ENCODE results near the gene PHF21B. TPM values are rescaled to one million over a fixed set of nuclear protein-coding genes. Genes with fewer than 3 reads are reported as not detected.

Gene PHF21B
- total RNA-seq, 1 donor, result not detected

DNA sequence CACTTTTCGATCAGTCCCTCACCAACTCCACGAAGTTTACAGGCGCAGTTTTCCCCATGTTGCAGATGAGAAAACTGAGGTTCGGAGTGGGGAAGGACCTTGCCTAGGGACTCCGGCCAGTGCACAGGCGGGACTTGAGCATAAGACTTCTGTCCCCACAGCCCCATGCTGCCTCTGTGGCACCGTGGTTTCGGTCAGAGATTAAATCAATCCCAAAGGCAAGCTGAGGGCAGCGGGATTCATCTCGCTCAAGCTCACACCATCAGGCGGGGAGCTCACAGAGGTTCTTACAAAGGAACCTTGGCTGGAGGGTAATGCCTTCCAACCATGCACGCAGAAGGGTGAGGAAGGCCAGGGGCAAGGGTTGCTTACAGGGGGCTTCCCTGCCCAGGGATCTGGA, 115.5 kb downstream of the PHF21B start:
- Histone ChIP-seq H3K27ac (ENCODE audit: low read depth, low read length) (no peak overlapping the region), H2AFZ (ENCODE audit: low read length) (no peak overlapping the region), H3K79me2 (ENCODE audit: insufficient read depth, low read length) (no peaks in the 10 kb centered on the region), H3K36me3 (ENCODE audit: insufficient read depth, low read length) (no peaks in the 10 kb centered on the region), H3K9me3 (ENCODE audit: low read depth, low read length) (no peaks in the 10 kb centered on the region), H4K20me1 (ENCODE audit: insufficient read depth, low read length) (no peaks in the 10 kb centered on the region), H3K4me3 (ENCODE audit: insufficient read depth, low read length) (no peak overlapping the region), H3K4me1 (ENCODE audit: insufficient read depth, low read length) (no peaks in the 10 kb centered on the region), H3K27me3 (ENCODE audit: insufficient read depth, low read length) (no peaks in the 10 kb centered on the region), H3K4me2 (ENCODE audit: insufficient read depth, low read length) (no peak overlapping the region)
- TF ChIP-seq, protein P1, sequence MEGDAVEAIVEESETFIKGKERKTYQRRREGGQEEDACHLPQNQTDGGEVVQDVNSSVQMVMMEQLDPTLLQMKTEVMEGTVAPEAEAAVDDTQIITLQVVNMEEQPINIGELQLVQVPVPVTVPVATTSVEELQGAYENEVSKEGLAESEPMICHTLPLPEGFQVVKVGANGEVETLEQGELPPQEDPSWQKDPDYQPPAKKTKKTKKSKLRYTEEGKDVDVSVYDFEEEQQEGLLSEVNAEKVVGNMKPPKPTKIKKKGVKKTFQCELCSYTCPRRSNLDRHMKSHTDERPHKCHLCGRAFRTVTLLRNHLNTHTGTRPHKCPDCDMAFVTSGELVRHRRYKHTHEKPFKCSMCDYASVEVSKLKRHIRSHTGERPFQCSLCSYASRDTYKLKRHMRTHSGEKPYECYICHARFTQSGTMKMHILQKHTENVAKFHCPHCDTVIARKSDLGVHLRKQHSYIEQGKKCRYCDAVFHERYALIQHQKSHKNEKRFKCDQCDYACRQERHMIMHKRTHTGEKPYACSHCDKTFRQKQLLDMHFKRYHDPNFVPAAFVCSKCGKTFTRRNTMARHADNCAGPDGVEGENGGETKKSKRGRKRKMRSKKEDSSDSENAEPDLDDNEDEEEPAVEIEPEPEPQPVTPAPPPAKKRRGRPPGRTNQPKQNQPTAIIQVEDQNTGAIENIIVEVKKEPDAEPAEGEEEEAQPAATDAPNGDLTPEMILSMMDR (IDR thresholded peaks at IDR 0.05; ENCODE audit: extremely low read depth, low read depth, low read length), result no peak
- peak; percentile 54 for DNase-seq (ENCODE audit: insufficient read length, low spot score, missing footprints)

DNA sequence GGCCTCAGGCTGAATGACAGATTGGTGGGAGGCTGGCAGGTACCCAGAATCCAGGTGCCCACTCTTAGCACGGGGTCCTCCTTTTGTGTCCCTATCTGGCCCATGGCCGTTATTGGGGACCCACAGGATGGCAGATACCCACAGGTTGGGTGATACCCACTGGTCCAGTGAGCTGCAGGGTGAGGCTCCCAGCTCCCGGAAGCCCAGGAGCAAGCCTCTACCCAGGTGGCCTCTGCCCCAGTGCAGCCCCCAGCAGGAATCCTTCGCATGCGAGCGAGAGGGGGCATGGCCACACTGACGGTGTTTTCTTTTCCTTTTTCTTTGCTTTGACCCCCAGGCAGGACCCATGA, 116.1 kb downstream of the PHF21B start:
- TF ChIP-seq, protein P1 (IDR thresholded peaks at IDR 0.05; ENCODE audit: extremely low read depth, low read depth, low read length), result no peak
- Histone ChIP-seq H3K79me2 (ENCODE audit: insufficient read depth, low read length) (no peaks in the 10 kb centered on the region), H4K20me1 (ENCODE audit: insufficient read depth, low read length) (no peaks in the 10 kb centered on the region), H3K4me2 (ENCODE audit: insufficient read depth, low read length) (no peak overlapping the region), H3K4me3 (ENCODE audit: insufficient read depth, low read length) (no peak overlapping the region), H3K9me3 (ENCODE audit: low read depth, low read length) (no peaks in the 10 kb centered on the region), H3K36me3 (ENCODE audit: insufficient read depth, low read length) (no peaks in the 10 kb centered on the region), H3K27ac (ENCODE audit: low read depth, low read length) (no peak overlapping the region), H3K4me1 (ENCODE audit: insufficient read depth, low read length) (no peaks in the 10 kb centered on the region), H3K27me3 (ENCODE audit: insufficient read depth, low read length) (no peaks in the 10 kb centered on the region), H2AFZ (ENCODE audit: low read length) (no peak overlapping the region)
- no peak for DNase-seq (ENCODE audit: insufficient read length, low spot score, missing footprints)

DNA sequence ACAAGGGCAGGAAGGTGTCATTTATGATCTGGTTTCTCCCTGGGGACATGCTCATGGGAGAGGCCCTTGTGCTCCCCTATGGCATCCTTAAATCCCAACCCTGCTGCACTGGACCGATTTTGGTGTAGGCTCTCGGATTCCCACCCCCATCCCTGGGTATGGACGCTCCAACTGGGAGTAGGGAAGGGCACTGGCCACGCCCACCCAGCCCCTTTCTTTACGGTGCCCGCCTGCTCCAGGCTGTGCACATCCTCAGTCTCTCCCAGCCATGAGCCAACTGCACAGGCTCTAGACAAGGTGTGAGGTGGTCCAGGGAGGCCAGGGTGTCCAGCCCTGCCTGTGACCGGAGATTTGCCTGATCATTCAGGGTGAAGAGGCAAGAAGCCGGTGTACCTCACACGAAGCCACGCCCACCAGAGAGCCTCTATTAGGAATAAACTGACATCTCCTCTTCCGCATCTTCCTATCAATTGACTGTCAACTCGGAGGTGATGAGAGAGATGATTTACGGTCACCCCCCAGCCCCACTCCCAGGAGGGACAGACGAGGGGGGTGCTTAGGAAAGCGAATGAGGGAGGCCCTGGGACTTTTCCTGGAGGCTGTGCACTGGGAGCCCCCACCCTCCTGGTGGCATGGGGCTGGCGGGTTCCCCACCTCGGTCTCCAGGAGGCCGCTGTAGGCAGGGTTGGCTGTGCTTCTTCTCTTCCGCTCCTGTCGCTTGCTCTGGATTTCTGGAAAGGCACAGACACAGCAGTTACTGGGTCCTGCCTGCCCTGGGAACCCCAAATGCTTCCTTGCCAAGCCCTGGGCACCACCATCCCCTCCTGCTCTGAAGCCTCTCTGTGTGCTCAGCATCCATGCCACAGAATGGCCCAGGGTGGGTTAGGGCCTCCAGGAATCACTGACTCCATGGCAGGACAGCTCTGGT, 116.7 kb downstream of the PHF21B start:
- Histone ChIP-seq H4K20me1 (ENCODE audit: insufficient read depth, low read length) (no peaks in the 10 kb centered on the region), H3K79me2 (ENCODE audit: insufficient read depth, low read length) (no peaks in the 10 kb centered on the region), H3K4me3 (ENCODE audit: insufficient read depth, low read length) (no peak overlapping the region), H2AFZ (ENCODE audit: low read length) (no peak overlapping the region), H3K36me3 (ENCODE audit: insufficient read depth, low read length) (no peaks in the 10 kb centered on the region), H3K4me1 (ENCODE audit: insufficient read depth, low read length) (no peaks in the 10 kb centered on the region), H3K9me3 (ENCODE audit: low read depth, low read length) (no peaks in the 10 kb centered on the region), H3K27ac (ENCODE audit: low read depth, low read length) (no peak overlapping the region), H3K27me3 (ENCODE audit: insufficient read depth, low read length) (no peaks in the 10 kb centered on the region), H3K4me2 (ENCODE audit: insufficient read depth, low read length) (no peak overlapping the region)
- TF ChIP-seq, protein P1 (IDR thresholded peaks at IDR 0.05; ENCODE audit: extremely low read depth, low read depth, low read length), result no peak
- peak; percentile 69 for DNase-seq (ENCODE audit: insufficient read length, low spot score, missing footprints)

DNA sequence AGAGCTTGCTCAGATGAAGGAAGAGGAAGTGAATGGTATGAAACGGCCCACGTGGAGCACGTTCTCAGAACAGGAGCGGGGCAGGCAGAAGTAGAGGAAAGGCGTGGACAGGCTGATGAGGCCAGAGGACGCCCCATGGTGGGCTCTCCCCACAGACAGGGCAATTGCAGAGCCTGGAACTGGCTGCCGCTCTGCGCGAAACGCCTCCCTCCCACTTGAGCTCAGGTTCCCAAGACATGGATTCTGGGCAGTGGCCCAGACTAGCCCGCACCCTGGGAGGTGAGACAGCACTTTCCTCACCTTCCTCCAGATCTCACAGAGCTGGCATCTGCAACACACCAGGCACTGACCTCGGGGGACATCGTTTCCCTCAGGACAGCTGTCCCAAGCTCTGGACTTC, 117.6 kb downstream of the PHF21B start:
- no peaks in the 10 kb centered on the region for H3K36me3 ChIP-seq (ENCODE audit: insufficient read depth, low read length)
- no peaks in the 10 kb centered on the region for H3K4me1 ChIP-seq (ENCODE audit: insufficient read depth, low read length)
- H3K9me3 ChIP-seq (ENCODE audit: low read depth, low read length), result no peaks in the 10 kb centered on the region
- TF ChIP-seq, protein P1 (IDR thresholded peaks at IDR 0.05; ENCODE audit: extremely low read depth, low read depth, low read length), result no peak
- H2AFZ ChIP-seq (ENCODE audit: low read length), result no peak overlapping the region
- no peaks in the 10 kb centered on the region for H3K27me3 ChIP-seq (ENCODE audit: insufficient read depth, low read length)
- H3K27ac ChIP-seq (ENCODE audit: low read depth, low read length), result no peak overlapping the region
- DNase-seq (ENCODE audit: insufficient read length, low spot score, missing footprints), result no peak
- no peaks in the 10 kb centered on the region for H4K20me1 ChIP-seq (ENCODE audit: insufficient read depth, low read length)
- H3K4me2 ChIP-seq (ENCODE audit: insufficient read depth, low read length), result no peak overlapping the region
- H3K4me3 ChIP-seq (ENCODE audit: insufficient read depth, low read length), result no peak overlapping the region
- no peaks in the 10 kb centered on the region for H3K79me2 ChIP-seq (ENCODE audit: insufficient read depth, low read length)
